H1 (cell line): ENCODE data around the gene E2F3. TPM values are rescaled to one million over a fixed set of nuclear protein-coding genes. Genes with fewer than 3 reads are reported as not detected.
A peak's percentile ranks its signal among the peaks of the same experiment; 100 is the strongest.

Source experiments
- CTCF ChIA-PET: fragments of 300-600 bp; sonication (Branson Sonifier 250); formaldehyde crosslinking; loops from one replicate; lab custom pipeline; 2021; ENCODE audit not compliant: partially characterized antibody; lab: Charles Lee
- POLR2A ChIA-PET: fragments of 300-600 bp; sonication (Branson Sonifier 250); formaldehyde crosslinking; loops from one replicate; lab custom pipeline; 2021; ENCODE audit warnings: inconsistent platforms; ENCODE audit not compliant: partially characterized antibody; lab: Charles Lee
- DNase-seq, 2 experiments: peaks; one replicate each; pipeline versions ENCODE4 v3.0.0 to v3.0.0-alpha.2; 2010 to 2022; ENCODE audit warnings: low spot score in 2 of 2, low read depth in 1 of 2, mixed read lengths in 1 of 2
- FAIRE-seq: peaks from 2 replicates; lab custom pipeline; 2011; peaks lifted over from hg19 to GRCh38; lab: Jason Lieb, UNC
- H2AFZ ChIP-seq: 2 replicates; pipeline ENCODE4 v1.8.1; 2012; ENCODE audit warnings: low read length, inconsistent platforms
- H2AK5ac ChIP-seq: 2 replicates; pipeline ENCODE4 v1.6.1; 2013; ENCODE audit warnings: low read depth, low read length
- H2BK120ac ChIP-seq: replicated peaks from 2 replicates; pipeline ENCODE3; 2013; ENCODE audit warnings: low read depth, low read length, inconsistent platforms
- H2BK12ac ChIP-seq: 2 replicates; pipeline ENCODE4 v1.6.1; 2013; ENCODE audit warnings: low read depth, low read length
- H2BK15ac ChIP-seq: 2 replicates; pipeline ENCODE4 v1.6.1; 2013; ENCODE audit warnings: low read length
- H2BK20ac ChIP-seq: 2 replicates; pipeline ENCODE4 v1.6.1; 2013; ENCODE audit warnings: low read length
- H2BK5ac ChIP-seq: 2 replicates; pipeline ENCODE4 v1.6.1; 2013; ENCODE audit warnings: low read depth, low read length
- H3K14ac ChIP-seq: 2 replicates; pipeline ENCODE4 v1.6.1; 2013; ENCODE audit warnings: inconsistent platforms; ENCODE audit not compliant: insufficient read length
- H3K18ac ChIP-seq: 2 replicates; pipeline ENCODE4 v1.6.1; 2013; ENCODE audit warnings: low read length; ENCODE audit errors: extremely low read depth
- H3K23ac ChIP-seq: 2 replicates; pipeline ENCODE4 v1.6.1; 2013; ENCODE audit warnings: inconsistent platforms; ENCODE audit not compliant: insufficient read length
- H3K23me2 ChIP-seq: 2 replicates; pipeline ENCODE4 v1.6.1; 2013; ENCODE audit warnings: low read depth, low read length
- H3K27ac ChIP-seq: 2 replicates; pipeline ENCODE4 v1.6.1; 2011; ENCODE audit warnings: low read depth, low read length, inconsistent platforms
- H3K27me3 ChIP-seq, 4 experiments: replicated peaks in 1 of 4; 1 replicate in 1 of 4; 2 replicates in 3 of 4; pipeline versions ENCODE4 v1.6.1 to v1.8.1; 2011 to 2013; ENCODE audit warnings: low read length in 3 of 4, mild to moderate bottlenecking in 3 of 4, inconsistent platforms in 2 of 4, mixed read lengths in 2 of 4, moderate library complexity in 1 of 4; ENCODE audit not compliant: control insufficient read depth in 3 of 4, insufficient read depth in 3 of 4; ENCODE audit errors: extremely low read depth in 1 of 4
- H3K36me3 ChIP-seq, 4 experiments: 2 replicates each; pipeline versions ENCODE4 v1.6.1 to v1.8.1; 2011 to 2013; ENCODE audit warnings: mild to moderate bottlenecking in 4 of 4, low read length in 3 of 4, moderate library complexity in 2 of 4, control low read depth in 1 of 4, inconsistent platforms in 1 of 4; ENCODE audit not compliant: insufficient read depth in 4 of 4, control insufficient read depth in 2 of 4
- H3K4ac ChIP-seq: replicated peaks from 2 replicates; pipeline ENCODE3; 2013; ENCODE audit warnings: low read length, low read depth, mixed read lengths, inconsistent platforms; ENCODE audit not compliant: insufficient read length
- H3K4me1 ChIP-seq, 4 experiments: replicated peaks in 1 of 4; 1 replicate in 1 of 4; 2 replicates in 3 of 4; pipeline versions ENCODE4 v1.6.1 to v1.8.1; 2011 to 2013; ENCODE audit warnings: low read length in 3 of 4, inconsistent platforms in 2 of 4, mixed read lengths in 1 of 4; ENCODE audit not compliant: insufficient read depth in 4 of 4, control insufficient read depth in 3 of 4
- H3K4me2 ChIP-seq, 2 experiments: 2 replicates each; pipeline versions ENCODE4 v1.6.1 to v1.8.1; 2011 to 2013; ENCODE audit warnings: low read depth in 2 of 2, low read length in 2 of 2, control low read depth in 1 of 2, inconsistent platforms in 1 of 2, mild to moderate bottlenecking in 1 of 2; ENCODE audit not compliant: insufficient read depth in 1 of 2
- H3K4me3 ChIP-seq, 4 experiments: fragments of 200-600, 300-600 bp in 1 of 4; sonication (generic), shearing (Covaris generic), sonication (Bioruptor Twin) in 1 of 4; 2 replicates each; pipeline versions ENCODE4 v1.5.1 to v1.8.1; 2011 to 2016; ENCODE audit warnings: low read length in 4 of 4, low read depth in 3 of 4, control low read depth in 2 of 4, inconsistent platforms in 2 of 4, mild to moderate bottlenecking in 2 of 4, mixed read lengths in 1 of 4, moderate library complexity in 1 of 4; ENCODE audit not compliant: insufficient read depth in 2 of 4; ENCODE audit errors: extremely low read depth in 1 of 4
- H3K56ac ChIP-seq: replicated peaks from 2 replicates; pipeline ENCODE3; 2013; ENCODE audit warnings: low read depth, mild to moderate bottlenecking, mixed read lengths, low read length, inconsistent platforms; ENCODE audit not compliant: insufficient read length
- H3K79me1 ChIP-seq: 2 replicates; pipeline ENCODE4 v1.6.1; 2013; ENCODE audit warnings: low read depth, low read length, control low read depth
- H3K79me2 ChIP-seq, 2 experiments: 2 replicates each; pipeline versions ENCODE4 v1.6.1 to v1.8.1; 2012 to 2013; ENCODE audit warnings: low read length in 2 of 2, mild to moderate bottlenecking in 2 of 2, inconsistent platforms in 1 of 2; ENCODE audit not compliant: insufficient read depth in 2 of 2, control insufficient read depth in 1 of 2
- H3K9ac ChIP-seq, 4 experiments: replicated peaks in 1 of 4; 1 replicate in 1 of 4; 2 replicates in 3 of 4; pipeline versions ENCODE4 v1.6.1 to v1.8.1; 2011 to 2013; ENCODE audit warnings: low read depth in 3 of 4, low read length in 3 of 4, control low read depth in 2 of 4, mild to moderate bottlenecking in 2 of 4, moderate library complexity in 2 of 4, inconsistent platforms in 1 of 4; ENCODE audit errors: extremely low read depth in 1 of 4
- H3K9me3 ChIP-seq, 2 experiments: 2 replicates each; pipeline versions ENCODE4 v1.6.1 to v1.8.1; 2012 to 2013; ENCODE audit warnings: mild to moderate bottlenecking in 2 of 2, moderate library complexity in 2 of 2, control low read depth in 1 of 2, inconsistent platforms in 1 of 2, low read depth in 1 of 2, low read length in 1 of 2, mixed read lengths in 1 of 2; ENCODE audit not compliant: insufficient read depth in 2 of 2
- H4K20me1 ChIP-seq, 2 experiments: replicated peaks in 1 of 2; 2 replicates each; pipeline versions ENCODE3 to v1.8.1; 2011 to 2013; ENCODE audit warnings: inconsistent platforms in 2 of 2, low read length in 2 of 2, mild to moderate bottlenecking in 1 of 2; ENCODE audit not compliant: insufficient read depth in 2 of 2, control insufficient read depth in 1 of 2
- H4K5ac ChIP-seq: 2 replicates; pipeline ENCODE4 v1.6.1; 2013; ENCODE audit warnings: low read length, low read depth, mixed read lengths, inconsistent platforms; ENCODE audit not compliant: insufficient read length
- H4K8ac ChIP-seq: 2 replicates; pipeline ENCODE4 v1.8.0; 2013; ENCODE audit warnings: mild to moderate bottlenecking, moderate library complexity, low read length, inconsistent platforms; ENCODE audit not compliant: insufficient read depth; ENCODE audit errors: extremely low read depth
- H4K91ac ChIP-seq: replicated peaks from 2 replicates; pipeline ENCODE3; 2013; ENCODE audit warnings: low read length, mixed read lengths, inconsistent platforms; ENCODE audit not compliant: insufficient read length
- EGR1 ChIP-seq: IDR thresholded peaks from 2 replicates; pipeline ENCODE4 v1.6.1; 2011; ENCODE audit warnings: low read depth, low read length, borderline replicate concordance
- POLR2A ChIP-seq, 2 experiments: IDR thresholded peaks; 1 replicate in 1 of 2; 2 replicates in 1 of 2; pipeline ENCODE4 v1.6.1; 2011; ENCODE audit warnings: low read depth in 2 of 2, low read length in 2 of 2, mild to moderate bottlenecking in 2 of 2; ENCODE audit errors: control extremely low read depth in 1 of 2
- WGBS, 2 experiments: shearing (Covaris generic) in 1 of 2; methylation state at CpG; one replicate each; pipeline versions ENCODE4 v1.1.6 to v1.1.7; 2013 to 2015; ENCODE audit warnings: low lambda C conversion rate in 2 of 2, mixed read lengths in 2 of 2, inconsistent platforms in 1 of 2, low coverage in 1 of 2, missing lambda C conversion rate in 1 of 2; ENCODE audit not compliant: insufficient replicate concordance in 2 of 2, insufficient coverage in 1 of 2, insufficient read length in 1 of 2; ENCODE audit errors: extremely low coverage in 1 of 2, missing lambda C conversion rate in 1 of 2; 5-methylcytosine and 5-hydroxymethylcytosine counted together
- polyA plus RNA-seq, 7 experiments: library from polyadenylated mRNA; depleted of rRNA in 3 of 7; stranded (reverse) in 5 of 7; unstranded in 2 of 7; fragments of >200 nt in 5 of 7; fragments of 200-250 nt in 2 of 7; gene quantifications; 1 replicate in 5 of 7; 2 replicates in 1 of 7; 4 replicates in 1 of 7; pipeline versions ENCODE4 v1.2.1 to v1.2.3, GENCODE V29; 2011 to 2013; ENCODE audit warnings: missing spikeins in 2 of 7, mixed read lengths in 2 of 7
- total RNA-seq: library from RNA; stranded (reverse); fragmentation: NEBNext Ultra II Directional; extraction: Animal tissue kit (Norgen Biotek cat#: 25700); gene quantifications from 2 replicates; pipeline ENCODE4 v1.2.1, GENCODE V29; 2021
- TF ChIP-seq, protein P1 (sequence below): IDR thresholded peaks from 2 replicates; pipeline ENCODE4 v1.6.1; 2012; ENCODE audit warnings: inconsistent platforms

The E2F3 gene
- total and polyA plus RNA-seq, 2 of the 8 experiments (the other 6 are each of a cell fraction or from before 2014, with no cell fraction given): 14.9 to 42.2 TPM

DNA sequence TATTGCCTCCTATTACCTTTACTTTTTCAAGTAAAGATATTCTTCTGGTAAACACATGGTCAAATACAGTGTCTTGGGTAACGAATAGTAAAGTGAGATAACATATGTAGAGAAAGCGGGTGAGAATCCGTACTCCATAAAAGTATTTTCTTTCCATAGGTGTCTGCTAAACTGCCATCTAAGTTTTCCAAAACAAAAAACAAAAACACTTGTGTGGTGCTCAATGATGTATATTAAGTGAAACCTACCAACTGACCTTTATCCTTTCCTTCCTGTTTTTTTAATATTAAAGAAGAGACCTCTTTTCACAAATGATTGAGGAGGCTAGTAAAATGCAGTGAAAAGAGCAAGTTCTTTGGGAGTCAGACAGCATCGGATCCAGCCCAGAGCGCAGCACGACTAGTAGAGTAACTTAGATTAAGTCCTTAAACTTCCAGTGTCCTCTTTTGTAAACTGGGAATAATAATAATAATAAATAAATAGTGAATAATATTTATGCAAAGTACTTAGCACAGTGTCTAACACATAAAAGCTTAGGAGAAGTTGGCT is 132.1 kb downstream of the E2F3 start:
- peak overlapping the region; percentile 98 for H2AFZ ChIP-seq
- no peak overlapping the region for H2BK15ac ChIP-seq
- H3K27ac ChIP-seq: peak overlapping the region; percentile 84; the same call in 1 of the 2 replicates
- TF ChIP-seq, protein P1, sequence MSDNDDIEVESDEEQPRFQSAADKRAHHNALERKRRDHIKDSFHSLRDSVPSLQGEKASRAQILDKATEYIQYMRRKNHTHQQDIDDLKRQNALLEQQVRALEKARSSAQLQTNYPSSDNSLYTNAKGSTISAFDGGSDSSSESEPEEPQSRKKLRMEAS: no peak
- TF ChIP-seq EGR1 (no peak), POLR2A (IDR thresholded peaks at IDR 0.05; ENCODE audit: control extremely low read depth in 1 of 2, low read depth in 2 of 2, low read length in 2 of 2) (no peak)
- no peak overlapping the region for H3K18ac ChIP-seq
- H2BK5ac ChIP-seq: no peak overlapping the region
- H4K8ac ChIP-seq: no peak overlapping the region
- no peaks in the 10 kb centered on the region for H3K36me3 ChIP-seq
- peak overlapping the region in 3 of 4 experiments; percentile 36 to 94 (median 94); a peak in 3 of 7 replicates for H3K9ac ChIP-seq
- peaks cover 3% of the 10 kb centered on the region; the same call in 1 of the 2 replicates for H3K79me1 ChIP-seq
- POLR2A ChIA-PET: interaction anchor here (0.8 to 1.2 kb wide), 4 partner anchors 11 to 991 kb away, joined by 3 to 4 read pairs (median 3); no protein-coding TSS in a partner anchor
- CTCF ChIA-PET: interaction anchor here (0.7 to 1.3 kb wide), 2 partner anchors 17 to 405 kb away, joined by 3 read pairs; no protein-coding TSS in a partner anchor
- no peaks in the 10 kb centered on the region for H3K9me3 ChIP-seq
- peaks cover 0 to 3% (median 0%) of the 10 kb centered on the region in 4 experiments; a peak in 1 of 7 replicates for H3K4me1 ChIP-seq
- peaks cover 0 to 27% of the 10 kb centered on the region in 2 experiments; a peak in 2 of 4 replicates for H3K79me2 ChIP-seq
- no peaks in the 10 kb centered on the region for H3K27me3 ChIP-seq
- no peak overlapping the region for H4K5ac ChIP-seq
- H3K4ac ChIP-seq: no peak overlapping the region
- H4K20me1 ChIP-seq: peaks cover 0 to 2% of the 10 kb centered on the region in 2 experiments
- H2BK20ac ChIP-seq: no peak overlapping the region
- peak overlapping the region; percentile 75 to 96 (median 90); a peak in 7 of 8 replicates for H3K4me3 ChIP-seq
- H2BK120ac ChIP-seq: no peak overlapping the region
- FAIRE-seq (no peak), DNase-seq (peak in 1 of 2 experiments; percentile 22)
- peak overlapping the region; percentile 76 to 94 for H3K4me2 ChIP-seq
- H4K91ac ChIP-seq: no peak overlapping the region
- 56% methylated on average over 6 of the region's 6 CpGs; no CpG with 5 or more reads in 1 of the 2 experiments for WGBS, 2 experiments
- H3K56ac ChIP-seq: no peak overlapping the region
- no peak overlapping the region for H3K14ac ChIP-seq
- peaks cover 4% of the 10 kb centered on the region for H3K23me2 ChIP-seq
- H2BK12ac ChIP-seq: no peak overlapping the region
- H3K23ac ChIP-seq: no peak overlapping the region
- no peak overlapping the region for H2AK5ac ChIP-seq
